ENCODE results near the gene PRMT1.

Gene PRMT1

GRCh38 chr19:49651820-49652550 is 25.1 kb upstream of the PRMT1 start:
- DNase-seq = no peak

- DNase-seq = no peak
These were observed 24.3 kb upstream of the PRMT1 start for GRCh38 chr19:49652551-49653465.

GRCh38 chr19:49653466-49653806 is 23.6 kb upstream of the PRMT1 start:
- DNase-seq = no peak

GRCh38 chr19:49654581-49654980 is 22.5 kb upstream of the PRMT1 start:
- no peak for DNase-seq

DNA sequence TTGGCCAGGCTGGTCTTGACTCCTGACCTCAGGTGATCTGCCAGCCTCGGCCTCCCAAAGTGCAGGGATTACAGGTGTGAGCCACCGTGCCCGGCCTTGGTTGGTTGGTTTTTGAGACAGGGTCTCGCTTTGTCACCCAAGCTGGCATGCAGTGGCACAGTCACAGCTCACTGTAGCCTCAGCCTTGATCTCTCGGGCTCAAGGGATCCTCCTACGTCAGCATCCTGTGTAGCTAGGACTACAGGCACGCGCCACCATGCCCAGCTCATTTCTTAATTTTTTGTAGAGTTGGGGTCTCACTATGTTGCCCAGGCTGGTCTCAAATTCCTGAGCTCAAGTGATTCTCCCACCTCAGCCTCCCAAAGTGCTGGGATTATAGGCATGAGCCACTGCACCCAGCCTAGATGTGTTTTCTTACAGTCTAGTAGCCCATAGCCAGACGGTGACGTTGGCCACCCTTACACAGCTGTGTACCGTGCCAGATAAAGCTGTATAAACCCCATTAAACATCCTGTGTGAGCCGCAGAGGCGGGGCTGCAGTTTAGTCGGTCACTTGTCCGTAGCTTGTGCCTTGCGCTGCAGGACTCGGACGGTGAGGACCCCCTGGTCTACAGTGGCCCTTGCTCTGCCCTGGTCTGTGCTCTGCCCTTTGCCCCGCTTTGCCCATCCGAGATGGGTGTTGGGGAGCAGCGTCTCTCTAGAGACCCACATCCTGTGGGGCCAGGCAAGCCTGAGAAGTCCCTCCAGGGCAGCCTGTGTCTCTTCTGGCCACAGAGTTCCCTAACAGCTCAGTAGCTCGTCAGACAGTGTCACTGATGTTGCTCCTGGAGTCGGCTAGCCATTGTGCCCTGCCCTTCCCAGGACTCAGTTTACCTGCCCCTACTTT is 21.3 kb upstream of the PRMT1 start:
- no peak for DNase-seq

DNA sequence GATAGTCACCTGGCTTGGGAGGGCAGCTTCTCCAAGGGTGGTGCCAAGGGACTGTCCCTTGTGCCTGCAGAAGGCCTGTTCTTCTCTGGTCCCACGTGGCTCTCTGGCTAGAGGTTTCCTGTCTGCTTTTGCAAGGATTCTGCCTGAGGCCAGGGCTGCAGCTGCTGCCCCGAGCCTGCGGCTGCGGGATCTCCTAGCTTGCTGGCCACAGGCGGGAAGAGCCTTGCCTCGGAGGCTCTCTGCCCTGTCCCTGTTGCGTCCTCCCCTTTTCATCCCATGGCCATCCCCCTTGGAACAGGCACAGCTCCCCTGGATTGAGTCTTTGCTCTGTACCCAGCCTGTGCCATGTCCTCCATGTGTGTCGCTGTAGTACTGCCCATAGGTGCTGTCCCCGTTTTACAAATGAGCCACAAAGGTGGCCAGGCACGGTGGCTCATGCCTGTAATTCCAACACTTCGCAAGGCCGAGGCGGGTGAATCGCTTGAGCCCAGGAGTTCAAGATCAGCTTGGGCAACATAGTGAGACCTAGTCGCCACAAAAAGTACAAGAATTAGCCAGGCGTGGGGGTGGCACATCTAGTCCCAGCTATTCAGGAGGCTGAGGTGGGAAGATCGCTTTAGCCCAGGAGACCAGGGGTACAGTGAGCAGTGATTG is 20.5 kb upstream of the PRMT1 start:
- DNase-seq = no peak

DNA sequence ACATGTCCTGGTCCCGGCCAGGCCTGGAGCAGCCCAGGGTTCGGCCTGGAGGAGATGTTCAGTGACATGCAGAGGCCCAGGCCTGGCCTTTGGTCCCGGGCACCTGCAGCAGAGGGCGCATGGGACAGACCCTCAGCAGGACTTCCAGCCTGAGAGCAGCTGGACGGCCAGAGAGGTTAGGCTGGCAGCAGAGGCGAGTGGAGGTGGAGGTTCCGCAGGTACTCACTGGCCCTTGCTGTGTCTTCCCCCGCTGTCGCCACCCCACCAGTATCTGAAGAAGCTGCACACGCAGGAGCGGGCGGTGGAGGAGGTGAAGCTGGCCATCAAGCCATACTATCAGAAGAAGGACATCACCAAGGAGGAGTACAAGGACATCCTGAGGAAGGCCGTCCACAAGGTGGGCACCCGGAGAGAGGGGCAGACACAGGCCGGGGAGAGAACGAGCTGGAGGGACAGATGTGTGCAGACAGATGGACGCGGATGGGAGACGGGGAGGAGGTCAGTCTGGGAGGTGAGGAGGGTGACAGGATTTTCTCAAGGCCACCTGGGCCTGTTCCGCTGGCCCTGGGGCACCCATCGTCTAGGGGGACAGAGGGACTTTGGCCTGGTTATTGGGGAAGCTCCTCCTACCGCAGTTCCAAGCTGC is 19.5 kb upstream of the PRMT1 start:
- DNase-seq = no peak

DNA sequence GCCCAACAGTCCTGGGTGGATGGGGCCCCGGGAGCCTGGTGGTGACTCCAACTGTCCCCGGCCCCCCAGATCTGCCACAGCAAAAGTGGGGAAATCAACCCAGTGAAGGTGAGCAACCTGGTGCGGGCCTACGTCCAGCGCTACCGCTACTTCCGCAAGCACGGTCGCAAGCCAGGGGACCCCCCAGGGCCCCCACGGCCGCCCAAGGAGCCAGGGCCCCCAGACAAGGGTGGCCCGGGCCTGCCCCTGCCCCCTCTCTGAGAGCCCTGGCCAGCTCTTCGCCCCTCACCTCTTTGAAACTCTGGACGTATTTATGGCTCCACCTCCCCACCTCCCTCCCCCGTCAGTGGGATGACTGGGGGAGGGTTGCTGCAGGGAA is 18.9 kb upstream of the PRMT1 start:
- no peak for DNase-seq

GRCh38 chr19:49658566-49659442 is 18.3 kb upstream of the PRMT1 start:
- DNase-seq = no peak

DNA sequence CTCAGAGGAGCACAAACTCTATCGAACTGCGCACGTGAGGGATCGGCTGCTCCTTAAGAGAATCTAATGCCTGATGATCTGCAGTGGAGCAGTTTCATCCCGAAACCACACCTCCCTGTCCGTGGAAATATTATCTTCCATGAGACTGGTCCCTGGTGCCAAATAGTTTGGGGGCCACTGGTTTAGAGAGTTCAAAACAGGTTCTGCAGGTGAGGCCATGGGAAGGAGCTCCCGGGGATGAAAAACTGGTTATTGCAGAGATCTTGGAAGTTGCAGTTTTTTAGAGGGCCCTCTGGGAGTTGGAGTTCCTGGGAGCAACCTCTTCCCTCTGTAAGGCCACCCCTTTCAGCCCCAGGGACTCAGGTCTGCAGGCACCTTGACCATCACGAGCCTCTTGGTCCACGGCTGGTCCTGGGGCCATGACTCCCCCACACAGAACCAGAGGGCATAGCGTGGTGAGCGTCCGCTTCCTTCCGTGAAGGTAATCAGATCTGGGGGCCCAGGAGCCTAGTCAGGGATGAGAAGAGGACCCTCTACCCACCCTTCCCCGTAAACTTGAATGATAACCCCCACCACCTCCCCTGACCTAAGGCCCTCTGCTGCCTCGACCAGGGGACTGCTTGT is 16.6 kb upstream of the PRMT1 start:
- DNase-seq = no peak

GRCh38 chr19:49662011-49662410 is 15.1 kb upstream of the PRMT1 start:
- no peak for DNase-seq

- no peak for DNase-seq
These were observed 13.8 kb upstream of the PRMT1 start for GRCh38 chr19:49663224-49663623.

- peak; percentile 71 for DNase-seq
These were observed 12.7 kb upstream of the PRMT1 start for GRCh38 chr19:49664171-49665035.

DNA sequence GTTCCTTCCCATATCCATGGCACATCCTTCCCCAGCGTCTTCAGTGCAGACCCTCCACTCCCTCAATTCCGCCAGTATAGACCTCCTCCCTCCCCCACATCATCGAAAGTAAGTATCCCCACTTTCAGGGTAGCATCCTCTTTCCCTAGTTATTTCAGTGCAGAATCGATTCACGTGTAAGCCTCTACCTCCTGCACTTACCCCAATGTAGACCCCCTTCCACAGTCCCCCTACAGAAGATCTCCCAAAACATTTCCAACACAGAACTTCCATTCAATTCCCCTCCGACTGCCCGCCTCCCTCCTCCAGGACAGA is 12.1 kb upstream of the PRMT1 start:
- DNase-seq = no peak

DNA sequence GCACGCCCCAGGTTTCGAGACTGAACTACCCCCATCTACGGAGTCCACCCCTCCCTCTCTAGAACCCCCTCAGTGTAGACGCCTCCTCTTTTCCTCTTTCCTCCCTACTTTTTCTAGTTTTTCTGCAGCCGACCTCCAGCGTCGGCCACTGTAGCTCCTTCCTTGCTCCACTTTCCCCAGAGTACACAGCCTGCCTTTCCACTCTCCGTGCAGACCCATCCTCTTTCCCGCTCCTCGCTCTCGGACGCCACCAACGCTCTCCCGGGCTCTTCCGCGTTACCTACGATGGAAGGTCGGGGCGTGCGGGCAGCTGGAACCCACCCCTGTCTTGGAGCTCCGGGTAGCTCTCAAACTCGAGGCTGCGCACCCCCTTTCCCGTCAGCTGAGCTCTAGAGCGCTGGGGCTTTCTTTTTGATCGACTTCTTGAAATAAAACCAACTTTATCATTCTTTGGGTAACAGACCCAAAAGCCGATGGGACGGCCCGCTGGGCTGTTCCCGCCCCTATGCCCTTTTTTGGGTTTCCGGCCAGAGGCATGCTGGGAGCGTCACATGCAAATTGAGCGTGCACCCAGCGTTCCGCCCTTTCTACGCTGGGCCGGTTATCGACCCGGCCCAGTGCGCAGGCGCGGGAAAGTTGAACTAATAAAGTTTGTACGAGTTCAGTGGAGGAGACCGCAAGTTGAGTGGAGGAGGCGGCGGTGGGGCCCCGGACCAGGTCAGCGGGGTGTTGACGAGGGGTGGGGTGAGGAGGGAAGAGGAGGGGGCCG is 11.5 kb upstream of the PRMT1 start, which contains the start of the genes BCL2L12 and IRF3:
Gene BCL2L12 (plus strand): TSS at position 583 of the 769 bp plus-strand sequence. CDS start 760 bp downstream, outside the sequence.
Gene IRF3 (minus strand): TSS at position 507 of the 769 bp plus-strand sequence. CDS start 1,019 bp downstream, outside the sequence.
- DNase-seq = peak; percentile 36

DNA sequence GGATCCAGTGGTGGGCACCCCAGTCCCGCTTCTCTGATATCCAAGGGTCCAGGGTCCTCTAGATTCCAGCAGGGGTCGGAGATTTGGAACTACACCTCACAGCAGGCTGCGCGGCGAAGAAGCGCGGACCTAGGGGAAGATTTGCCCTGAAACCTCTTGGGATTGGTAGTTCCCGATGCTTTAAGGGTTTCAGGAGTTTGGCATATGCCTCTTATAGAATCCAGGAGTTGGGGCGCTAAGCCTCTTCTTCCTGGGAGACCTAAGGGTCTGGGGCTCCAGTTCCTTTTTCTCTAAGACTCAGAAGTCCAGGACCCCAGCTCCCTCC is 11.0 kb upstream of the PRMT1 start:
- no peak for DNase-seq

DNA sequence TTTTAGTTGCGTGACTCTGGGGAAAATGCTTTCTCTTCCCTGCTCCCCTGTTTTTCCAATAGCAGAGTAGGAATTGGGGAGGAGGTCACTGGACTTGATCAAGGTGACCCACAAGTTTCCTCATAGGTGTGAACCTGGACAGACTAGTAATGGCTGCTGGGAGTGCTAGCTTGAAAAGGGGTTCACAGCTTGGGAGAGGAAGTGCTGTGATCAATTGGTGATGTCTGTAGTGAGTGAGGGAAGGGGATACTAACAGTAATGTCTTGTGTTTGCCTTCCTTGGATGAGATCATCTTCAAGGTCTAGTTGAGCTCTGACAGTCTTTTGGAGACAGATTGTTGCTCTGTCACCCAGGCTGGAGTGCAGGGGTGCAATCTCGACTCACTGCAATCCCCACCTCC is 9.6 kb upstream of the PRMT1 start:
- DNase-seq = no peak

DNA sequence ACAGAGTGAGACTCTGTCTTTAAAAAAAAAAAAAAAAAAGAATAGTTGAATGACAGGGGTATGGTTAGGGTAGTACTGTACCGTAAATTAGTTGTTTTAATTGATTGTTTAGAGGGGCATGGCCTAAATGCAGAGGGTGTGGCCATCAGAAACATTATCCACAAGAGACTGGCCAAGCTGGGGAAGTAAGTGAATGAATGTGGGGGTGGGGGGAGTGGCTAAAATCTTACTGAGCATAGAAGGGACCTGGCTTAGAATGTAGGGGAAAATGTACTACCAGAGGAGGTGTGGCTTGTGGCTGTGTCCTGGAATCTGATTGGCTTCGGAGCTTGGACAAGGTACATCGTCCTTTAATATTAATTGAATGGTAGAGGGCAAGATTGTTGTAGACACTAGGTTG is 7.6 kb upstream of the PRMT1 start:
- no peak for DNase-seq

All from NCI-H2081 treated with DMSO at 0.1 percent for 48 hours (cell line).